Activated CD8-positive, alpha-beta T cell treated with anti-CD3 and anti-CD28 coated beads, Interleukin-2, amount 10 ng/mL, durations not matched to agents 7 days and 5 days (primary cell): ENCODE measurements around the gene ARID3B. TPM values are rescaled to one million over a fixed set of nuclear protein-coding genes. Genes with fewer than 3 reads are reported as not detected.

ENCODE experiments used
- ATAC-seq: fragments of 150-1000 bp; cut with Tn5 transposase; one replicate; pipeline ENCODE4 v1.10.0; 2021; ENCODE audit warnings: moderate library complexity
- CTCF ChIA-PET: fragments of 350-600 bp; sonication (Branson Sonifier 250); formaldehyde crosslinking; loops from one replicate; lab custom pipeline; 2021; ENCODE audit warnings: antibody characterized with exemption; lab: Charles Lee
- POLR2A ChIA-PET: fragments of 350-600 bp; sonication (Branson Sonifier 250); formaldehyde crosslinking; loops from one replicate; lab custom pipeline; 2021; ENCODE audit warnings: antibody characterized with exemption; lab: Charles Lee
- DNase-seq: peaks from one replicate; pipeline ENCODE4 v3.0.0-alpha.2; 2020
- H3K27ac Mint-ChIP-seq: one replicate; pipeline ENCODE4 v1.8.0; 2021; ENCODE audit warnings: mild to moderate bottlenecking, mixed read lengths
- H3K27me3 Mint-ChIP-seq: one replicate; pipeline ENCODE4 v1.8.0; 2021; ENCODE audit warnings: low read depth, mixed read lengths
- H3K36me3 Mint-ChIP-seq: one replicate; pipeline ENCODE4 v1.8.0; 2021; ENCODE audit warnings: low read depth, mixed read lengths
- H3K4me1 Mint-ChIP-seq: one replicate; pipeline ENCODE4 v1.8.0; 2021; ENCODE audit warnings: low read depth, mixed read lengths
- H3K4me3 Mint-ChIP-seq: one replicate; pipeline ENCODE4 v1.8.0; 2021; ENCODE audit warnings: mild to moderate bottlenecking, mixed read lengths
- H3K9me3 Mint-ChIP-seq: one replicate; pipeline ENCODE4 v1.8.0; 2022; ENCODE audit warnings: mixed read lengths; ENCODE audit not compliant: insufficient read depth
- total RNA-seq, 2 experiments: library from RNA; stranded (reverse); gene quantifications; one replicate each; pipeline ENCODE4 v1.2.3, GENCODE V29; 2021

ARID3B gene
- 10 to 100 TPM; 39.8 to 40.1 TPM for total RNA-seq

GRCh38 chr15:74540761-74541493, at the start of gene ARID3B:
TSS of gene ARID3B (plus strand) at chr15:74541220. CDS start at chr15:74543937, 2,717 bp downstream.
- POLR2A ChIA-PET = interaction anchor here (0.6 to 3.0 kb wide), 37 partner anchors 9 to 911 kb away, joined by 3 to 38 read pairs (median 4); partner anchors contain the start of genes CLK3, CSK, PML and SIN3A
- H3K27ac Mint-ChIP-seq = peak within 1 kb of the TSS; percentile 99
- H3K4me3 Mint-ChIP-seq = peak within 1 kb of the TSS; percentile 98
- DNase-seq (peak; percentile 99), ATAC-seq (peak; percentile 92)
- peaks cover 46% of the 10 kb centered on the region for H3K36me3 Mint-ChIP-seq
- CTCF ChIA-PET = interaction anchor here (0.7 to 1.9 kb wide), 16 partner anchors 10 to 167 kb away, joined by 3 to 14 read pairs (median 3); partner anchors contain the start of gene CLK3
- no peaks in the 10 kb centered on the region for H3K27me3 Mint-ChIP-seq
- no peaks in the 10 kb centered on the region for H3K9me3 Mint-ChIP-seq
- peaks cover 57% of the 10 kb centered on the region for H3K4me1 Mint-ChIP-seq

- ChIA-PET POLR2A (no interaction called here), CTCF (interaction anchor here (0.6 kb wide), 1 partner anchor 53 kb away, joined by 3 read pairs; no protein-coding TSS in a partner anchor)
- H3K4me3 Mint-ChIP-seq = no peak overlapping the region
- peaks cover 11% of the 10 kb centered on the region for H3K36me3 Mint-ChIP-seq
- ATAC-seq (no peak), DNase-seq (no peak)
- H3K4me1 Mint-ChIP-seq = peaks cover 3% of the 10 kb centered on the region
- no peaks in the 10 kb centered on the region for H3K9me3 Mint-ChIP-seq
- no peak overlapping the region for H3K27ac Mint-ChIP-seq
- no peaks in the 10 kb centered on the region for H3K27me3 Mint-ChIP-seq
These were observed 44.4 kb upstream of the ARID3B start for GRCh38 chr15:74496648-74497047.

- DNase-seq = no peak
- peaks cover 11% of the 10 kb centered on the region for H3K36me3 Mint-ChIP-seq
- ChIA-PET CTCF (interaction anchor here (1.1 kb wide), 1 partner anchor 115 kb away, joined by 4 read pairs; no protein-coding TSS in a partner anchor), POLR2A (no interaction called here)
- peak overlapping the region; percentile 8 for H3K27ac Mint-ChIP-seq
- no peaks in the 10 kb centered on the region for H3K27me3 Mint-ChIP-seq
- H3K4me3 Mint-ChIP-seq = no peak overlapping the region
- no peak for ATAC-seq
- H3K4me1 Mint-ChIP-seq = peaks cover 5% of the 10 kb centered on the region
- H3K9me3 Mint-ChIP-seq = no peaks in the 10 kb centered on the region
These were observed 43.4 kb upstream of the ARID3B start for GRCh38 chr15:74497584-74497983.

GRCh38 chr15:74499366-74499765, 41.7 kb upstream of the ARID3B start:
- no peak for DNase-seq
- H3K36me3 Mint-ChIP-seq = peaks cover 11% of the 10 kb centered on the region
- H3K27me3 Mint-ChIP-seq = no peaks in the 10 kb centered on the region
- CTCF ChIA-PET = interaction anchor here (1.0 kb wide), 1 partner anchor 10 kb away, joined by 3 read pairs; no protein-coding TSS in a partner anchor
- no peak for ATAC-seq
- H3K27ac Mint-ChIP-seq = no peak overlapping the region
- H3K4me1 Mint-ChIP-seq = peaks cover 6% of the 10 kb centered on the region
- H3K9me3 Mint-ChIP-seq = no peaks in the 10 kb centered on the region
- no peak overlapping the region for H3K4me3 Mint-ChIP-seq
- POLR2A ChIA-PET = interaction anchor here (1.2 kb wide), 1 partner anchor 41 kb away, joined by 3 read pairs; the partner anchor contains the start of gene ARID3B

GRCh38 chr15:74500401-74500800, 40.6 kb upstream of the ARID3B start:
- H3K27me3 Mint-ChIP-seq = no peaks in the 10 kb centered on the region
- ChIA-PET CTCF (interaction anchor here (1.0 to 1.4 kb wide), 2 partner anchors 11 to 134 kb away, joined by 3 read pairs; no protein-coding TSS in a partner anchor), POLR2A (interaction anchor here (1.2 kb wide), 1 partner anchor 40 kb away, joined by 3 read pairs; the partner anchor contains the start of gene ARID3B)
- no peak overlapping the region for H3K4me3 Mint-ChIP-seq
- DNase-seq (no peak), ATAC-seq (no peak)
- H3K27ac Mint-ChIP-seq = no peak overlapping the region
- no peaks in the 10 kb centered on the region for H3K9me3 Mint-ChIP-seq
- peaks cover 13% of the 10 kb centered on the region for H3K36me3 Mint-ChIP-seq
- peaks cover 6% of the 10 kb centered on the region for H3K4me1 Mint-ChIP-seq

- H3K27ac Mint-ChIP-seq = no peak overlapping the region
- no peak overlapping the region for H3K4me3 Mint-ChIP-seq
- no peaks in the 10 kb centered on the region for H3K27me3 Mint-ChIP-seq
- peaks cover 6% of the 10 kb centered on the region for H3K4me1 Mint-ChIP-seq
- ChIA-PET POLR2A (interaction anchor here (0.6 to 1.5 kb wide), 2 partner anchors 26 to 38 kb away, joined by 3 read pairs; partner anchors contain the start of gene ARID3B), CTCF (interaction anchor here (1.0 to 1.5 kb wide), 3 partner anchors 12 to 126 kb away, joined by 3 to 4 read pairs (median 3); partner anchors contain the start of gene ARID3B)
- peak; percentile 25 for DNase-seq
- H3K9me3 Mint-ChIP-seq = no peaks in the 10 kb centered on the region
- H3K36me3 Mint-ChIP-seq = peaks cover 15% of the 10 kb centered on the region
- no peak for ATAC-seq
These were observed 38.7 kb upstream of the ARID3B start for GRCh38 chr15:74502301-74502700.

- no peak for DNase-seq
- Mint-ChIP-seq H3K9me3 (no peaks in the 10 kb centered on the region), H3K4me3 (no peak overlapping the region), H3K27ac (no peak overlapping the region), H3K4me1 (peaks cover 4% of the 10 kb centered on the region), H3K36me3 (peaks cover 12% of the 10 kb centered on the region), H3K27me3 (no peaks in the 10 kb centered on the region)
- ChIA-PET CTCF (interaction anchor here (0.7 kb wide), 1 partner anchor 41 kb away, joined by 3 read pairs; no protein-coding TSS in a partner anchor), POLR2A (interaction anchor here (1.1 kb wide), 1 partner anchor 43 kb away, joined by 3 read pairs; the partner anchor contains the start of gene UBL7)
- no peak for ATAC-seq
These were observed 36.6 kb upstream of the ARID3B start for GRCh38 chr15:74504418-74504817.

- no peak for ATAC-seq
- Mint-ChIP-seq H3K27me3 (no peaks in the 10 kb centered on the region), H3K4me1 (peaks cover 4% of the 10 kb centered on the region), H3K4me3 (no peak overlapping the region), H3K27ac (no peak overlapping the region), H3K36me3 (peaks cover 12% of the 10 kb centered on the region), H3K9me3 (no peaks in the 10 kb centered on the region)
- no peak for DNase-seq
- ChIA-PET CTCF (no interaction called here), POLR2A (interaction anchor here (1.1 kb wide), 1 partner anchor 44 kb away, joined by 3 read pairs; the partner anchor contains the start of gene UBL7)
These were observed 36.2 kb upstream of the ARID3B start for GRCh38 chr15:74504836-74505235.

GRCh38 chr15:74505837-74506514, 35.0 kb upstream of the ARID3B start:
- ATAC-seq (no peak), DNase-seq (no peak)
- POLR2A ChIA-PET = no interaction called here
- H3K9me3 Mint-ChIP-seq = no peaks in the 10 kb centered on the region
- H3K4me3 Mint-ChIP-seq = no peak overlapping the region
- CTCF ChIA-PET = no interaction called here
- peaks cover 12% of the 10 kb centered on the region for H3K36me3 Mint-ChIP-seq
- no peak overlapping the region for H3K27ac Mint-ChIP-seq
- no peaks in the 10 kb centered on the region for H3K27me3 Mint-ChIP-seq
- peaks cover 7% of the 10 kb centered on the region for H3K4me1 Mint-ChIP-seq

- H3K27ac Mint-ChIP-seq = no peak overlapping the region
- no peak for DNase-seq
- H3K4me1 Mint-ChIP-seq = peaks cover 12% of the 10 kb centered on the region
- ChIA-PET POLR2A (no interaction called here), CTCF (no interaction called here)
- peaks cover 15% of the 10 kb centered on the region for H3K36me3 Mint-ChIP-seq
- H3K27me3 Mint-ChIP-seq = no peaks in the 10 kb centered on the region
- H3K4me3 Mint-ChIP-seq = no peak overlapping the region
- H3K9me3 Mint-ChIP-seq = no peaks in the 10 kb centered on the region
- no peak for ATAC-seq
These were observed 34.5 kb upstream of the ARID3B start for GRCh38 chr15:74506515-74506840.

GRCh38 chr15:74511583-74511982, 29.4 kb upstream of the ARID3B start:
- ChIA-PET POLR2A (no interaction called here), CTCF (interaction anchor here (0.5 kb wide), 1 partner anchor 474 kb away, joined by 3 read pairs; no protein-coding TSS in a partner anchor)
- H3K4me3 Mint-ChIP-seq = no peak overlapping the region
- no peaks in the 10 kb centered on the region for H3K9me3 Mint-ChIP-seq
- peaks cover 10% of the 10 kb centered on the region for H3K36me3 Mint-ChIP-seq
- no peak for DNase-seq
- H3K27me3 Mint-ChIP-seq = no peaks in the 10 kb centered on the region
- H3K4me1 Mint-ChIP-seq = peaks cover 21% of the 10 kb centered on the region
- ATAC-seq = no peak
- peak overlapping the region; percentile 84 for H3K27ac Mint-ChIP-seq
